ENCODE measurements around the gene VEZT. TPM values are rescaled to one million over a fixed set of nuclear protein-coding genes. Genes with fewer than 3 reads are reported as not detected.

The VEZT gene
- total RNA-seq, 1 donor from 2014 or later = 79.1 TPM

DNA sequence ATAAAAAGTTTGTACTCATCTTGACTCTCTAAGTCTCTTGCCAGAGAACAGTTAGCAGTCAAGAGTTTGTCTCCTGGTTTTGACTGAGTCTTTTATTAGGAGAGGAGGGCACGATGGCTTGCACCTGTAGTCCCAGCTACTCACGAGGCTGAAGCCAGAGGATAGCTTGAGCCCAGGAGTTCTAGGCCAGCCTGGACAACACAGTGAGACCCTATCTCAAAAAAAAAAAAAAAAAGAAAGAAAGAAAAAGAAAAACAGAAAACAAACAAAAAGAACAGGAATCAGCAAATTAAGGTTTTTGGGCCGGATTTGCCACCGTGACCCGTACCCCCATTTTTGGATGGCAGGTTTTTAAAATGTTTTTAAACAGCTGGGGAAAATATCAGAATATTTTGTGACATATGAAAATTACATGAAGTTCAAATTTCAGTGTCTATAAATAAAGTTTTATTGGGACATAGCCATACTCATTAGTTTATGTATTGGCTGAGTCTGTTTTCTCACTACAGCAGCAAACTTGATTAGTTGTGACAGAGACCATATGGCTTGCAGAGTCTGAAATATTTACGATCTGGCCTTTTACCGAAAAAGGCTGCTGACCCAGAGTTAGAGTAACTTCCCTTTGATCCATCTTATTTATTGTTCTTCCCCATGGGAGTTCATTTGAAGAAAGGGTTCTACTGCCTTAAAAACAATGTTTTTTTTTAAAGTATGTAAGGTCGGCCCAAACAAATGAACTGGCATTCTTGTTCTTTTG, 31.2 kb downstream of the VEZT start:
- Mint-ChIP-seq H3K27me3 (ENCODE audit: low read depth) (no peaks in the 10 kb centered on the region), H3K4me1 (peaks cover 22% of the 10 kb centered on the region), H3K27ac (ENCODE audit: unreplicated experiment) (no peak overlapping the region), H3K36me3 (ENCODE audit: low read depth) (peaks cover 7% of the 10 kb centered on the region), H3K4me3 (no peak overlapping the region), H3K9me3 (no peaks in the 10 kb centered on the region)
- no peak for DNase-seq (ENCODE audit: low read depth, low spot score)
- TF ChIP-seq, protein P1, sequence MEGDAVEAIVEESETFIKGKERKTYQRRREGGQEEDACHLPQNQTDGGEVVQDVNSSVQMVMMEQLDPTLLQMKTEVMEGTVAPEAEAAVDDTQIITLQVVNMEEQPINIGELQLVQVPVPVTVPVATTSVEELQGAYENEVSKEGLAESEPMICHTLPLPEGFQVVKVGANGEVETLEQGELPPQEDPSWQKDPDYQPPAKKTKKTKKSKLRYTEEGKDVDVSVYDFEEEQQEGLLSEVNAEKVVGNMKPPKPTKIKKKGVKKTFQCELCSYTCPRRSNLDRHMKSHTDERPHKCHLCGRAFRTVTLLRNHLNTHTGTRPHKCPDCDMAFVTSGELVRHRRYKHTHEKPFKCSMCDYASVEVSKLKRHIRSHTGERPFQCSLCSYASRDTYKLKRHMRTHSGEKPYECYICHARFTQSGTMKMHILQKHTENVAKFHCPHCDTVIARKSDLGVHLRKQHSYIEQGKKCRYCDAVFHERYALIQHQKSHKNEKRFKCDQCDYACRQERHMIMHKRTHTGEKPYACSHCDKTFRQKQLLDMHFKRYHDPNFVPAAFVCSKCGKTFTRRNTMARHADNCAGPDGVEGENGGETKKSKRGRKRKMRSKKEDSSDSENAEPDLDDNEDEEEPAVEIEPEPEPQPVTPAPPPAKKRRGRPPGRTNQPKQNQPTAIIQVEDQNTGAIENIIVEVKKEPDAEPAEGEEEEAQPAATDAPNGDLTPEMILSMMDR (conservative IDR thresholded peaks at IDR 0.05) = no peak

DNA sequence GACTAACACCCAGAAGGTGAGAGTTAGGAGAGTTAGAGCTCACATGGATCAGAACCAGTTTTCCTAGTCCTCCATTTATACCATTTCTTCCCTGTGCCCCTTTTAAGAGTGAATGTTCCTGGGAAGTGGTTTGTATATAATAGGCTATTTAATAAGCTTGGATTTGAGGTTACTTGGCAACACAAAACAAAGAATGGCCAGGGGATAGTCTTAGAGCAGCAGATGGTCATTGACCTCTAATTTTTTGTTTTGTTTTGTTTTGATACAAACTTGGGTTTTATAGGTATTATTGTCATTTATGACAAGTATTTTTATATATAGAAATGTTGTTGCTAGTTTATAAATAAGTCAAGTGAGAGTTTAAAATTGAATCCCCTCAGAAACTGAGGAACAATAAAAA, 35.8 kb downstream of the VEZT start:
- H3K4me3 Mint-ChIP-seq = no peak overlapping the region
- TF ChIP-seq, protein P1 (conservative IDR thresholded peaks at IDR 0.05) = no peak
- peaks cover 19% of the 10 kb centered on the region for H3K36me3 Mint-ChIP-seq (ENCODE audit: low read depth)
- H3K4me1 Mint-ChIP-seq = peaks cover 19% of the 10 kb centered on the region
- no peaks in the 10 kb centered on the region for H3K27me3 Mint-ChIP-seq (ENCODE audit: low read depth)
- H3K9me3 Mint-ChIP-seq = no peaks in the 10 kb centered on the region
- no peak for DNase-seq (ENCODE audit: low read depth, low spot score)
- H3K27ac Mint-ChIP-seq (ENCODE audit: unreplicated experiment) = no peak overlapping the region

DNA sequence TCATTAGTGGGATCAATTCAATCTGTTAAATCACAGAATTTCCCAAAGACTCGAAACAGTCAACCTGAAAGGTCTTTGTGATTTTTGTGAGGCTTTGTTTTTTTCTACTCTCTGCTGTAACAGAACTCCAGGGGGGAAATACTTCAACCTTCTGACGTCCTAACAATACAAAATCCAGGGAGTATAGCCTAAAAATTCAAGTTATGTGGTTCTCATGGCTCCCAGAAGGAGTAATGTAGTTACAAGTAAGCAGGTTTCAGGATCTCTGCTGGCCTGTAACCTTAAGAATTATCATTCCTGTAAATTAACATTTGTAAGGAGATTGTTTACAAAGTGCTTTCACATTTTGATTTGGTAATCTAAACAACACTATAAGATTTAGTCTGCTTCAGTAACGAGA, 39.9 kb downstream of the VEZT start:
- Mint-ChIP-seq H3K27me3 (ENCODE audit: low read depth) (no peaks in the 10 kb centered on the region), H3K36me3 (ENCODE audit: low read depth) (peaks cover 19% of the 10 kb centered on the region), H3K4me3 (no peak overlapping the region), H3K9me3 (no peaks in the 10 kb centered on the region), H3K4me1 (no peaks in the 10 kb centered on the region), H3K27ac (ENCODE audit: unreplicated experiment) (no peak overlapping the region)
- TF ChIP-seq, protein P1 (conservative IDR thresholded peaks at IDR 0.05) = no peak
- DNase-seq (ENCODE audit: low read depth, low spot score) = no peak

DNA sequence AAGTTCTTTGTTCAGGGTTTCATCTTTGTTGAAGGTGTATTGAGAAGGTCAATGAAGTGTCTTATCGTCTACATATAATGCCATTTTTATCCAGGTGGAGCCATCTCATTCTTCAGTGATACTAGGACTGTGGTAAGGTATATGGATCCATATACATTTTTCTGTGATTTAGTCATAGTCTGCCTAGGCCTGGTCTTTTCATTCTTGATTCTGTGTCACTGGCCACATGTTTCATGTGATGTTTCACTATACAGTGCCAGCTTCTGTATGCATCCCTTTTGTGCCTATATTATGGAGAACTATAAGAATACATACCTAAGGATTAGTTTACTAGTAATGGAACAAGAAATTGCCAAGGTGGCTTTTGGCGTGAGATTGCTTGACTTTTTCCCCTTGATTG, 40.5 kb downstream of the VEZT start:
- Mint-ChIP-seq H3K36me3 (ENCODE audit: low read depth) (peaks cover 18% of the 10 kb centered on the region), H3K27me3 (ENCODE audit: low read depth) (no peaks in the 10 kb centered on the region), H3K9me3 (no peaks in the 10 kb centered on the region), H3K27ac (ENCODE audit: unreplicated experiment) (no peak overlapping the region), H3K4me1 (no peaks in the 10 kb centered on the region), H3K4me3 (no peak overlapping the region)
- no peak for DNase-seq (ENCODE audit: low read depth, low spot score)
- TF ChIP-seq, protein P1 (conservative IDR thresholded peaks at IDR 0.05) = no peak

DNA sequence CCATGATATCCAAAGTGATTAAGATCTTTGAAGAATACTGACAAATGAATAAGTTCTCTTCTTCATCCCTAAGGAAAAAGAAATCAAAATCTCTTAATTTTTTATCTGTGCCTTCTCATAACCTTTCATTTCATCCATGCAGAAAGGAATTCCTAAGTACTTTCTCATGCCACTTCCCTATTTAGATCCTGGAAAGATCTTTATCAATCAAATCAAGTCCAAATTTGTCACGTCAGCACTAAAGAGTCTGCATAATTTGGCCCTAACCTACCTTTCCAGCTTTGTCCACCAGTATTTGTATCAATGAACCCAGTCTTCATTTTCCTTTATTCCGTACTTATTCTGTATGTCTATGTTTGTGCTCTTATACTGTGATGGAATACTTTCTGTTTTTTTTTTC, 41.2 kb downstream of the VEZT start:
- TF ChIP-seq, protein P1 (conservative IDR thresholded peaks at IDR 0.05) = no peak
- no peak overlapping the region for H3K4me3 Mint-ChIP-seq
- H3K27ac Mint-ChIP-seq (ENCODE audit: unreplicated experiment) = no peak overlapping the region
- no peaks in the 10 kb centered on the region for H3K9me3 Mint-ChIP-seq
- DNase-seq (ENCODE audit: low read depth, low spot score) = no peak
- no peaks in the 10 kb centered on the region for H3K27me3 Mint-ChIP-seq (ENCODE audit: low read depth)
- peaks cover 14% of the 10 kb centered on the region for H3K36me3 Mint-ChIP-seq (ENCODE audit: low read depth)
- no peaks in the 10 kb centered on the region for H3K4me1 Mint-ChIP-seq

All from neural crest cell (in vitro differentiated cells).